ENCODE measurements around the gene URM1. TPM values are rescaled to one million over a fixed set of nuclear protein-coding genes. Genes with fewer than 3 reads are reported as not detected.

Gene URM1
- total RNA-seq, 3 donors from 2014 or later = 49.3 to 57.9 (median 51.8) TPM

- Histone ChIP-seq H3K4me1 (ENCODE audit: low read depth) (no peaks in the 10 kb centered on the region), H3K4me3 (no peak overlapping the region), H3K36me3 (ENCODE audit: low read depth) (peaks cover 16% of the 10 kb centered on the region), H3K9me3 (no peaks in the 10 kb centered on the region)
- intact Hi-C loops (cut with DNase I, micrococcal nuclease) = no loop called here
- ATAC-seq = no peak
- TF ChIP-seq CTCF (IDR thresholded peaks at IDR 0.05) = no peak
- no peak for DNase-seq
These were observed 13.8 kb downstream of the URM1 start for GRCh38 chr9:128384801-128385495.

- no peak overlapping the region for H3K4me3 ChIP-seq
- no peak for TF ChIP-seq CTCF (IDR thresholded peaks at IDR 0.05)
- intact Hi-C loops (cut with DNase I, micrococcal nuclease) = no loop called here
- no peaks in the 10 kb centered on the region for H3K9me3 ChIP-seq
- no peak for ATAC-seq
- no peak for DNase-seq
- H3K36me3 ChIP-seq (ENCODE audit: low read depth) = peaks cover 16% of the 10 kb centered on the region
- H3K4me1 ChIP-seq (ENCODE audit: low read depth) = no peaks in the 10 kb centered on the region
These were observed 14.6 kb downstream of the URM1 start for GRCh38 chr9:128385496-128386460.

- ATAC-seq (no peak), DNase-seq (no peak)
- intact Hi-C loops (cut with DNase I, micrococcal nuclease) = no loop called here
- no peak overlapping the region for H3K4me3 ChIP-seq
- H3K4me1 ChIP-seq (ENCODE audit: low read depth) = no peaks in the 10 kb centered on the region
- TF ChIP-seq CTCF (IDR thresholded peaks at IDR 0.05) = no peak
- no peaks in the 10 kb centered on the region for H3K9me3 ChIP-seq
- H3K36me3 ChIP-seq (ENCODE audit: low read depth) = peaks cover 16% of the 10 kb centered on the region
These were observed 17.0 kb downstream of the URM1 start for GRCh38 chr9:128388150-128388549.

GRCh38 chr9:128389395-128390149 lies 18.4 kb downstream of the URM1 start:
- Histone ChIP-seq H3K36me3 (ENCODE audit: low read depth) (peaks cover 16% of the 10 kb centered on the region), H3K4me1 (ENCODE audit: low read depth) (no peaks in the 10 kb centered on the region)
- intact Hi-C loops (cut with DNase I, micrococcal nuclease) = no loop called here

More at GRCh38 chr9:128389395-128390149, 18.4 kb downstream of the URM1 start:
- ATAC-seq = no peak
- no peak for TF ChIP-seq CTCF (IDR thresholded peaks at IDR 0.05)
- no peak for DNase-seq
- Histone ChIP-seq H3K9me3 (no peaks in the 10 kb centered on the region), H3K4me3 (no peak overlapping the region)

All from mucosa of descending colon (tissue), 3 donors.